Cardiac muscle cell (in vitro differentiated cells and primary cell): ENCODE results near the gene NLRP3. TPM values are rescaled to one million over a fixed set of nuclear protein-coding genes. Genes with fewer than 3 reads are reported as not detected.

Experiments
- DNase-seq, 2 donors: peaks; one replicate each; pipeline versions ENCODE4 v3.0.0 to v3.0.0-alpha.2; 2010 to 2017; ENCODE audit warnings: low read depth in 1 of 2, low spot score in 1 of 2
- H3K27ac ChIP-seq: fragments of 200-600 bp; sonication (generic); 2 replicates; pipeline ENCODE4 v1.5.1; 2016
- H3K27me3 ChIP-seq: fragments of 200-600 bp; sonication (generic); 2 replicates; pipeline ENCODE4 v1.6.0; 2016; ENCODE audit warnings: control low read depth
- H3K36me3 ChIP-seq: fragments of 200-600 bp; sonication (generic); 2 replicates; pipeline ENCODE4 v1.5.1; 2016; ENCODE audit warnings: control low read depth
- H3K4me1 ChIP-seq: fragments of 200-600 bp; sonication (generic); 2 replicates; pipeline ENCODE4 v1.8.1; 2017; ENCODE audit warnings: low read depth, mild to moderate bottlenecking, mixed run types
- H3K4me3 ChIP-seq: fragments of 200-600 bp; sonication (generic); 2 replicates; pipeline ENCODE4 v1.5.1; 2016; ENCODE audit warnings: mild to moderate bottlenecking
- H3K9me3 ChIP-seq: fragments of 200-600 bp; sonication (generic); 2 replicates; pipeline ENCODE4 v1.5.1; 2017; ENCODE audit warnings: low read depth, mild to moderate bottlenecking, control low read depth
- CTCF ChIP-seq: IDR thresholded peaks from 2 replicates; pipeline ENCODE4 v1.5.1; 2012; ENCODE audit warnings: low read depth, mild to moderate bottlenecking, low read length
- polyA plus RNA-seq: library from polyadenylated mRNA; unstranded; fragments of >200 nt; fragmentation: Nextera tagmentation; extraction: Ambion mirVana; gene quantifications from 2 replicates; pipeline ENCODE4 v1.2.1, GENCODE V29; 2016
- total RNA-seq: library from RNA; depleted of rRNA; stranded (reverse); fragments of >200 nt; gene quantifications from 2 replicates; pipeline ENCODE4 v1.2.3, GENCODE V29; 2016

Gene NLRP3
- total and polyA plus RNA-seq, 2 experiments from 2014 or later, result 1.5 TPM; not detected in 1

DNA sequence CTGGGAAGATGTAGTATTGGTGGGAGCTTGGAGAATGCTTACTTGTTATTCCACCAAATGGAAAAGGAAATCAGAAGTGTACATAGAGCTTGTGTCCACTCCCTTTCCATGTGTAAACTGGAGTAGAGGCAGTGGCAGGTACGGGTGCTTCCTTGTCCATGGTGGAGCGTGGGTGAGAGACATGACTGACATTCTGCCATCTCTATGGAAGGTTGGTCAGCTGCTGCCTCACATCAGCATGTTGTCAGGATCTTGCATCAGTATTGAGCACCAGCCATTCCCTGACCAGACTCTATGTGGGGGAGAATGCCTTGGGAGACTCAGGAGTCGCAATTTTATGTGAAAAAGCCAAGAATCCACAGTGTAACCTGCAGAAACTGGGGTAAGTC is 19.8 kb downstream of the NLRP3 start:
- Histone ChIP-seq H3K27me3 (no peaks in the 10 kb centered on the region), H3K4me3 (no peak overlapping the region), H3K4me1 (no peaks in the 10 kb centered on the region), H3K36me3 (no peaks in the 10 kb centered on the region), H3K9me3 (no peaks in the 10 kb centered on the region), H3K27ac (no peak overlapping the region)
- DNase-seq, result no peak
- TF ChIP-seq CTCF, result no peak

DNA sequence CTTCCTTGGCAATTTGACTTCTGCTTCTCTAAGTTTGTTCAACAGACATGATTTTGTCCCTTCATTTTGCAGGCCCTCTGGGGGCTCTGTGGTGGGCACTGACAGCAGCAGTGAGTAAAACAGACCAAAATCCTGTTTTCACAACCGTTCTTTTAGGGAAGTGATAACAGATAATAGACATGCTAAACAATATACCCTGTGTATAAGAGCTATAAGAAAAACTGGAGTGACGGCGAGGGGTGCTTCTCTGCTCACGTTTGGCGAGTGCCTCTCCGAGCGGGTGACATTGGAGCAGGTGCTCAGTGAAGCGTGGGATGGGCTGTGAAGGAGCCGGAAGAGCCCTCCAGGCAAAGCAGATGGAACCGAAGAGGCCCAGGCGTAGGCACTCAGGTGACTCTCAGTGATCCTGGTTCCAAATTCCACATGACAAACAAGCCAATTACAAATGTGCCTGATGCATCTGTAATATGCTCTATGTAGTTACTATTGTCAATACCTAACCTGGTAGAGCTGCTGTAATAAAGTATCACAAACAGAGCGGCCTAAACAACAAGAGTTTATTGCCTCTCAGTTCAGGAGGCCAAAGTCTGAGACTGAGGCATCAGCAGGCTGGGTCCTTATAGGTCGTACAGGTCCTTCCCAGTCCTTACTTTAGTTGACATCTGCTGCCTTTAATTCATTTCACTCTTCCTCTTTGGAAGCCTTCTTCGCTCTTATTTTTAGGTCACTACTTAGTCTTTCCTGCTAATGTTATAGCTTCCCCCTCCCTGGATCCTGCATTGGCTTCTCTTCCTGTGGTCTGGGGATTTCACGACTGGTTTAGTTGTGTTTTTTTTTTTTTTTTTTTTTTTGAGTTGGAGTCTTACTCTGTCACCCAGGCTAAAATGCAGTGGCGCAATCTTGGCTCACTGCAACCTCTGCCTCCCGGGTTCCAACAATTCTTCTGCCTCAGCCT is 21.9 kb downstream of the NLRP3 start:
- H3K4me1 ChIP-seq, result no peaks in the 10 kb centered on the region
- no peak for TF ChIP-seq CTCF
- no peaks in the 10 kb centered on the region for H3K9me3 ChIP-seq
- H3K27me3 ChIP-seq, result no peaks in the 10 kb centered on the region
- H3K36me3 ChIP-seq, result no peaks in the 10 kb centered on the region
- H3K4me3 ChIP-seq, result no peak overlapping the region
- no peak for DNase-seq
- H3K27ac ChIP-seq, result no peak overlapping the region

- H3K9me3 ChIP-seq, result no peaks in the 10 kb centered on the region
- no peak overlapping the region for H3K27ac ChIP-seq
- no peak for TF ChIP-seq CTCF
- no peaks in the 10 kb centered on the region for H3K36me3 ChIP-seq
- no peak overlapping the region for H3K4me3 ChIP-seq
- no peak for DNase-seq
- H3K4me1 ChIP-seq, result no peaks in the 10 kb centered on the region
- no peaks in the 10 kb centered on the region for H3K27me3 ChIP-seq
Measured at GRCh38 chr1:247440001-247440620, 24.1 kb downstream of the NLRP3 start.

- H3K4me1 ChIP-seq, result no peaks in the 10 kb centered on the region
- no peaks in the 10 kb centered on the region for H3K36me3 ChIP-seq
- no peak overlapping the region for H3K27ac ChIP-seq
- H3K4me3 ChIP-seq, result no peak overlapping the region
- H3K27me3 ChIP-seq, result no peaks in the 10 kb centered on the region
- TF ChIP-seq CTCF, result no peak
- no peaks in the 10 kb centered on the region for H3K9me3 ChIP-seq
- DNase-seq, result no peak
Measured at GRCh38 chr1:247441606-247442005, 25.6 kb downstream of the NLRP3 start.

DNA sequence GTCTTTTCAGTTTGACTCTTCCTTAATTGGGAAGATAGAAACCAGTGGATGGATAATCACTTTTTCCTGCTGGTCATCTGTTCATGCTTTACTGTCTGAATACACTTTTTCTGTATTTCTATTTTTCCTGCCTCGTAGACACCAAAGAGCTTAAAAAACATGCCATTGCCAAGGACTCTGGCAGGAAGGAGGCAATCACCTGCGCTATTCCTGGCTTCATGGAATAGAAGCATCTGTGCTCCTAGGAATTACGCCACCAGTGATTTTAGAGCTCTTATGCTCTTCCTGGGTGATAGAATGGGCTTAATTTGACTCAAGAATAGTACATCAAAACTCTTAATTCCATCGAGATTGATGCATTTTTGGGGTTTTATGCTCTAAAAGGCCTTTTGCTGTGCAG is 26.2 kb downstream of the NLRP3 start:
- DNase-seq, result no peak
- no peak for TF ChIP-seq CTCF
- H3K27ac ChIP-seq, result no peak overlapping the region

More for the DNA sequence above, 26.2 kb downstream of the NLRP3 start:
- Histone ChIP-seq H3K36me3 (no peaks in the 10 kb centered on the region), H3K4me3 (no peak overlapping the region), H3K27me3 (no peaks in the 10 kb centered on the region), H3K4me1 (no peaks in the 10 kb centered on the region), H3K9me3 (no peaks in the 10 kb centered on the region)
